HG03342 (cell line): ENCODE results near the gene SSR1.
A peak's percentile ranks its signal among the peaks of the same experiment; 100 is the strongest.
"Not testable (repeated sequence)": the region's sequence is repeated elsewhere in the genome, so short reads cannot be mapped to it uniquely, and the experiment has no call there.

Source experiments
- ATAC-seq: cut with Tn5 transposase; IDR thresholded peaks from one replicate; pipeline ENCODE4 v1.9.1; 2021; ENCODE audit warnings: mild to moderate bottlenecking, moderate library complexity; ENCODE audit not compliant: unreplicated experiment

SSR1 gene

DNA sequence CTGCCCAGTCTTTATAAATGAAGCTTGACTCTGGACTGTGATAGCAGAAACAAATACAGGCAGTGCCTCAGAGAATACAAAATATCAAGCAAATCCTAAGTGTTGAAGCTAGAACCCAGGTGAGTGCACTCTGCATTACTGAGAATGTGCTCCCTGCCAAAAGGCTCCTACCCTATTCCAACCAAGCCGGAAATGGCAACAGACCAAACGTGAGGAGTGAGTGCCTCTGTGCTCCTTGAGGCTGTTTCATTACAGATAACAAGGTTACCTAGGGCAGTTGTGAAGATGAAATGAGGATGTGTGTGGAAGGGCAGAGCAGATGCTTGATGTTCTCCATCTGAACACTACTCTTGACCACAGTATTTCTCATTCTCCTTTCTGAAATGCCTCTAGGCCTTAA lies 29.3 kb downstream of the SSR1 start:
- ATAC-seq = no peak

DNA sequence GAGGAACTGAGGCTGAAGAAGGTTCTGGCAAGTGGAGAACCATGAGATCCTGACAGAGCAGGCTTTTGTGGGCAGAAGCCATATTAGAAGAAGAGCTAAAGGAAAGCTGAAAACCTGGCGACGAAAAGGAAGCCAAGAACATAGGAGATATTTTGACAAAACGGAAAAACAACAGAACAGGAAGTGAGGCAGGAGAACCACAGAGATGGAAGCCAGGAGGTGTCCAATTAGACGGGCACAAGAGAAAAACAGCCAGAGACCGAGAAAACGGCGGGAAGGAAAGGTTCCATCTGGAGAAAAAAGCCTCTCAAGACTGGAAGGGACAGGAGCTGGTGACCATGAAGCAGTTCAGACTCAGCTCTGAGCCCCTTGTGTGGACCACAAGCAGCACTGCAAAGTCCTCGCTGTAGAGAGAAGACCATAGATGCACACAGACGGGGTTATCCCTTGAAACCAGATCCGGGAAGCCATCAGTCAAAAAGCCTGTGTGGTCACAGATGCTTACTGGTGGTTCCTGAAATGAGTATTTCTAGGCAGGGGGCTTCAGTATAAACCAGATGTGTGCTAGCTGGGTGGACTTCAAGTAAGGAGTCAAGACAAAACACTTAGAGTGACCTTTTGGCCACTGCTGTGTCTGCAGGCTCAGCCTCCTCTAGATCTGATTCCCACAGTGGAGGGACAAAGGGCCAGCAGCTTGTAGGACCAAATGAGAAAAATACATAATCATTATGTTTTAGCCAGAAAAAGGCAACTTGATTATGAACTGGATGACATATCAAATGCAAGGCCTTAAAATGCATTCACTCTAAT lies 30.7 kb downstream of the SSR1 start:
- ATAC-seq = no peak

DNA sequence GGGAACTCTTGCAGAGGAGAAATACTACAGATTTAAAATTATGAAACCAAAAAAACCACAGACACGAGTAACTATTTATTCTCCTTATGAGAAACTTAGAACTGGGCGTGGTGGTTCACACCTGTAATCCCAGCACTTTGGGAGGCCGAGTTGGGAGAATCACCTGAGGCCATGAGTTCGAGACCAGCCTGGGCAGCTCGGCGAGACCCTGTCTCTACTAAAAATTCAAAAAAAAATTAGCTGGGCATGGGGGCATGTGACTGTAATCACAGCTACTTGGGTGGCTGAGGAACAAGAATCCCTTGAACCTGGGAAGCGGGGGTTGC lies 36.8 kb downstream of the SSR1 start:
- no peak for ATAC-seq

DNA sequence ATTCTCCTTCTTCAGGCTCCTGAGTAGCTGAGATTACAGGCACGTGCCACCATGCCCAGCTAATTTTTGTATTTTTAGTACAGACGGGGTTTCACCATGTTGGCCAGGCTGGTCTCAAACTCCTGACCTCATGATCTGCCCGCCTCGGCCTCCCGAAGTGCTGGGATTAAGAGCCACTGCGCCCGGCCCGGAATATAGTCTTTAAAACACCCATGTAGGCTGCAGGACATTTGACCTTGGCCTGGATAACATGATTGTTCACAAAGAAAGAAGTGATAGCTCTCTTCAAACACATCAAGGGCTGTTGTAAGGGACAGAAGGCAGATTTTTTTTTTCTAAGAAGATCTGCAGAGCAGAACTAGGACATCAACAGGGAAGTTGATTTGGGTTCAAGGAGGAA lies 38.5 kb downstream of the SSR1 start:
- ATAC-seq = not testable (repeated sequence)

DNA sequence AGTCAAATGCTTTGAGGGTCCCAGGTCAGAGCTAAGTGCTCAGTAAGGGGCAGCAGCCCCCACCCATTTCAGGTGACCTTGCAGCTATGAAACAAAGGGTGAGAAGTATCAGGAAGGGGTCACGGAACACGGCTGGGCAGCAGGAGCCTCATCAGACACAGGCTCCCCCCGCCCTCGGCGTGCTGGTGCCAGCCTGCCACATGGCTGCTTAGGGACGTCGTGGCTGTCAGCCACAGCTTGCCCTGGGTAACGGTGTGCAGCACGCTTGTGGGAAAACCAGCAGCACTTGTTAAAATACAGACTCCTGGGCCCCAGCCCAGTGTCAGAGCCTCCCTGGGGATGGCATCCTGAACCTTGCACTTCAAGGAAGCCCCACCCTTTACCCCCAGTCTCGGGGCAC lies 39.3 kb downstream of the SSR1 start:
- ATAC-seq = no peak

DNA sequence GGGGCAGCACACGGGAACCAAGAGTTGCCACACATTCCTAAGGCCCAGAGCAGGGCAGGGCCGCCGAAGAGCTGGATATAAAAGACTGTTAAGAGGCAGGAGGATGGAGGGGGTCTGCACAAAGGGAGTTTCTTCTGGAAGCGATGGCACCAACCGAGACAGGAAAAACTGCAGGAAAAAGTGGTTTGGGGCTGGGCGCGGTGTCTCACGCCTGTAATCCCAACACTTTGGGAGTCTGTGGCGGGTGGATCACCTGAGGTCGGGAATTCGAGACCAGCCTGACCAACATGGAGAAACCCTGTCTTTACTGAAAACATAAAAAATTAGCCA lies 41.8 kb downstream of the SSR1 start:
- no peak for ATAC-seq

DNA sequence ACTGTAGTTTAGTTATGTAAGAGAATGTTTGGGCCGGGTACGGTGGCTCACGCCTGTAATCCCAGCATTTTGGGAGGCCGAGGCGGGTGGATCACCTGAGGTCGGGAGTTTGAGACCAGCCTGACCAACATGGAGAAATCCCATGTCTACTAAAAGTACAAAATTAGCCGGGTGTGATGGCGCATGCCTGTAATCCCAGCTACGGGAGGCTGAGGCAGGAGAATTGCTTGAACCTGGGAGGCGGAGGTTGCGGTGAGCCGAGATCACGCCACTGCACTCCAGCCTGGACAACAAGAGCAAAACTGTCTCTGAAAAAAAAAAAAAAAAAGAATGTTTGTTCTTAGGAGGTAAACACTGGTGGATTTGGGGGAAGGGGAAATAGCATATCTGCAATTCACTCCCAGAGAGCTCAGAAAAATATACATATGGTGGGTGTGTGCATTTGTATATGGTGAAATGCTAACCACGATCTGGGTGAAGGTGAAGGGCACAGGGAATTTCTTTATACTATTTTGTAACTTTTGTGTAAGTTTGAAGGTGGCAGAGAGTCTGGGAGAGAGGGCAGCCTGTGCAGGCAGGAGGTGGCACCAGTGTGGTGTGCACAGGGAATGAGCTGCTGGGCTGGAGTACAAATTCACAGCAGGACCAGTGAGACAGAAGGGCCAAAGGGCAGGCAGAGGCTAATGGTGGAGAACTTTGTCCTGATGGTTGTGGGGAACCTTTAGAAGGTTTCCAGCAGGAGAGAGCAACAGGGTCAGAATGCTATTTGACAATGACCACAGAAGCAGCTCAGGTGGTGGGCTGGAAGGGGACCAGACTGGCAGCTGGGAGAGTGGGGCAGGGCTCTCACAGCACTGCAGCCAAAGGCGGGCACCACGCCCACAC lies 42.4 kb downstream of the SSR1 start:
- ATAC-seq = no peak

DNA sequence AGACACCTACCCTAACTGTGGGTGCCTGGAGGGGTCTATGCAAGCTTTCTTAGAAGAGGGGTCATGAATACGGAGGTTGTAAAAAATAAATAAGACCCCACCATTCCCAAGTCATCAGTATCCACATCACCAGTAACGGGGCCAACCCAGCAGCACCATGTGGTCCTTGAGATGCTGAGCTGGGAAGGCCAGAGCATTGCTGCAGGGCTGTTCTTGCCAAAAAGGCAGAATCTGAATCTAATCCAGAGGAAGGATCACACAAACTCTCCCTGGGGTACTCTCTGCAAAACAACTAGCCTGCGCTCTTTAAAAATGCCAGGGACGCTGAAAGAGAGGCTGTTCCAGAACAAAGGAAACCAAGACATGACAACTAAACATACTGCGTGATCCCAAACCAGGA lies 43.2 kb downstream of the SSR1 start:
- no peak for ATAC-seq

DNA sequence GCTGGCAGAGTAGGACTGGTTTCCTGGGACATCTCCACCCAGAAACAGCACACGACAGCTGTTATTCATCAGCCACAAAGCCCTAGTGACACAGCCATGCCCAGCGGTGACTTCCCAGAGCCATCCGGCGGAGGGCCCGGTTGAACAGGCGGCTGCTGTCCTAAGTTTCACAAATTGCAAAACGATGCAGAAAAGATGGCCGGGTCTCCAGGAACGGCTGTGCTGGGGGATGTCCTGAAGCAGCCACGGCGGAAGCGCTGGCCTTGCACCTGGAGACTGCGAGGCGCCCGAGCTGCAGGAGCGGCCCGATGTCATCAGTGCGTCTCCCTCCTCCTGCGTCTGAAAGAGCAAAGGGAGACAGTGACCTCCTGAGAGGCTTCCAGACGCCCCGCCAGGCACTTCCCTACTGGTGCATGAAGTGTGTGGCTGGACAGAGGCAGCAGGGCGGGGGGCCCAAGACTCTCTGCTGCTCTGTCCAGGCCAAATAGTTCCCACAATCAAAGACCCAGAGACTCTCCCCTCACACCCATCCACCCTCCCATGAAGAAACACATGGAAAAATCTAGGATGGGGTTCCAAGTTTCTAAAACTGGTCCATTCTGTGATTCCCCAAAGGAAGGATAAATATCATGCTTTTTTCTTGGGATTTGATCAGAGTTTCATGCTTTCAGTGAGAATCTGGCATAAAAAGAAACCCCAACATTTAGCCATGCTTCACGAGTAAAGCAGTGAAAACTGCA lies 44.0 kb downstream of the SSR1 start:
- no peak for ATAC-seq

DNA sequence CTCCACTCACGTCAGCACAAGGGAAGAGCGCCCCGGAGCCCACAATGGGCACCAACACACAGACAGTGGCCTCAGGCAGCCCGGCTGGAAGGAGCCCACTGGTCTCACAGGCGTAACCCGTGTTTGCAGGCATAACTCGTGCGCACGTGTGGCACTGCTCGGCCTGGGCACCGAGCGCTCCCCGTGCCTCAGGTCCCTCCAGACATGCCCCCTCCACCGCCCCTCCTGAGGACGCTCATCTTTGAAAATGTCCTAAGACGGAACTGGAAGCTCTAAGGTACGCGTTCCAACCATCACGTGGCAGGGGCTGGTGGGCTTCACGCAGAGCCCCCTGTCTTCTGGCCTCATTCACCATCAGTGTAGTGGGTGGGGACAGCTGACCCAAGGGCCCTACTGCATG lies 44.6 kb downstream of the SSR1 start:
- ATAC-seq = no peak

DNA sequence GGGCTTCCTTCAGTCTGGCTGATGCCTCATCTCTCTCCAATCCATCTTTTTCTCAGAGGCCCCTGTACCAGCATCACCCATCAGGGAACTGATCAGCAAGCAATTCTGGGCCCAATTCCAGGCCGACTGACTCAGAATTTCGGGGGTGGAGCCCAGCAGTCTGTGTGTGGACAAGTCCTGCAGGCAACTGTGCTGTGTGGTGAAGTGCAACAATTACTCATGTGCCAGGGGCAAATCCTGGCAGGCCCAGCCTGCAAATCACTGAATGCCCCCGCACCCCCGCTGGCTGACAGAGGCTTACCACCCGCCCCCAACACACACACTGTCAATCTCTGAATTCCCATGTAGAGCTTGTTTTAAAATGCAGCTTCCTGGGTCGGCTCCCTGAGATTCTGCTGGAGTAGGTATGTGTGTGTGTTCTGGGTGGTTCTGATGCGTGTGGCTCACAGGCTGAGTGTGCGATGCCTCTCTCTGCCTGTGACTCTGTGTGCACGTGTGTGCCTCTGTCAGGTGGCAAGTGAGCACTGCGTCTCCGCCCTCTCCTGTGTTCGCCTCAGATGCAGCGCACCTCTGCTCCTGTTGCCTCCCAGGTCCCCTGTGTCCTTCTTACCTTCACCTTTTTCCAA lies 45.4 kb downstream of the SSR1 start:
- ATAC-seq = no peak

DNA sequence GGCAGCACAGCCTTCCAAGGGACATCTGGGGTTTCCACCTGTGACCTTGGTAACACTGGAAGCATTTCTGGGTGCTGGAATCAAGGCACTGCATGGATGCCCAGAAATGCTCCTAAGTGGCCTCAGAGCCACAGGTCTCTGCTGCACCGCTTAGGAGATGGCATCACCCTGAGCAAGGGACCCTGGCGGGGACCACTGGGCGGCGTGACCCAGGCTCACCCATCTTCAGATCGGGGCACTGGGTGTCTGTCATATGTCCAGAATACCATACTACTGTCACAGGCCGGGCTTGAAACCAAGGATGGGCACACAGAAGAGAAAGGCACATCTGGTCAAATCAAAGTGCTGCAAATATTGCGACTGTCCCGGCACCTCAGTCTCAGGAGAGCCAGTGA lies 45.9 kb downstream of the SSR1 start:
- ATAC-seq = no peak

DNA sequence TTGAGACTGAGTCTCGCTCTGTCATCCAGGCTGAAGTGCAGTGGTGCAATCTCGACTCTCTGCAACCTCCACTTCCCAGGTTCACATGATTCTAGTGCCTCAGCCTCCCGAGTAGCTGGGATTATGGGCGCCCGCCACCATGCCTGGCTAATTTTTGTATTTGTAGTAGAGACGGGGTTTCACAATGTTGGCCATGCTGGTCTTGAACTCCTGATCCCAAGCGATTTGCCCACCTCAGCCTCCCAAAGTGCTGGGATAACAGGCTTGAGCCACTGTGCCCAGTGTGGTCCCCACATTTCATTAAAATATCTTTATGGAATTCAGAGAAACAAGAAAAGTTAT lies 47.6 kb downstream of the SSR1 start:
- not testable (repeated sequence) for ATAC-seq

DNA sequence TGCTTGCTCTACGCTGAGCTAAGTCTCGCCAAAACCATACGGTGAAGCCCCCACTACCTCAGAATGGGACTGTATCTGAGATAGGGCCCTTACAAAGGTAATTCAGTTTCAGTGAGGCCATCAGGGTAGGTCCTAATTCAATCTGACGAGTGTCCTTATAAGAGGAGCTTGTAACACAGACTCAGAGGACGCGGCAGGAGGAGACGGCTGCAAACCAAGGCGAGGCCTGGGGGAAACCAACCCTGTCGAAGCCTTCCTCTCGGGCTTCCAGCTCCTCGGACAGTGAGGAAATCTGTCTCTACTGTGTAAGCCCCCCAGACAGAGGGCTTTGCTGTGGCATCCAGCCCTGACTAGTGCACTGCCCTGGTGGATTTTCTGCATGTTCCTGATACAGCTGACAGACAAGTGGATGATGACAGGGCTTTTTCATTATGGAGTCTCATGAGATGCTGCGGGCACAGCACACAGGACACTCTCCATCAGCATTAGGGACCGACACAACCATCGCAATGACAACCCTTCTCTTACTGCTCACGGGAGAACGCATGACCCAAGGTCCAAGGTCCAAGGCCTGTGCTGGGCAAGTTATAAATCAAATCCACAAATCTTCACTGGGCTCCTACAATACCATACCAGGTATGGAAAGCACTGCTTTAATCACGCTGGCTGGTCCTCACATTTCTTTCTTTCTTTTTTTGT lies 48.2 kb downstream of the SSR1 start:
- ATAC-seq = no peak

DNA sequence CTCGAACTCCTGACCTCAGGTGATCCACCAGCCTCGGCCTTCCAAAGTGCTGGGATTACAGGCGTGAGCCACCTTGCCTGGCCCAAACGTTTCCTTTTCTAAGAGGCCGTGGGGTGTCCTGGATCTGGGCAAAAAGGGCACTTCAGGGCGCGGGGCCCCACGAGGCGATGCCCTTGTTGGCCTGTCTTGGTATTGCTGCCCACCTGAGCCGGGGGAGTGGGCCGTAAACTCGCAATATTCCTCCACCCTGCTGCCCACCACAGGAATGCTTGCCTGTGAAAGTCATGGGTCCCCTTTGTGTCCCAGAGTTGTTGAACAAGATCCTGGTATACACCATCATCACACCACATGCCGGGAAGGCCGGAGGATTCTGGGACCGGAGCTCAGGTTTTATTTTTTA lies 49.0 kb downstream of the SSR1 start:
- ATAC-seq = no peak

DNA sequence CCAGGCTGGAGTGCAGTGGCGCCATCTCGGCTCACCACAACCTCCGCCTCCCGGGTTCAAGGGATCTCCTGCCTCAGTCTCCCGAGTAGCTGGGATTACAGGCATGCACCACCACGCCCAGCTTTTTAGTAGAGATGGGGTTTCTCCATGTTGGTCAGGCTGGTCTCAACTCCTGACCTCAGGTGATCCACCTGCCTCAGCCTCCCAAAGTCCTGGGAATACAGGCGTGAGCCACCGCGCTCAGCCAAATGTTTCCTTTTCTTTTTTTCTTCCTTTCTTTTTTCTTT lies 49.5 kb downstream of the SSR1 start:
- ATAC-seq = not testable (repeated sequence)

DNA sequence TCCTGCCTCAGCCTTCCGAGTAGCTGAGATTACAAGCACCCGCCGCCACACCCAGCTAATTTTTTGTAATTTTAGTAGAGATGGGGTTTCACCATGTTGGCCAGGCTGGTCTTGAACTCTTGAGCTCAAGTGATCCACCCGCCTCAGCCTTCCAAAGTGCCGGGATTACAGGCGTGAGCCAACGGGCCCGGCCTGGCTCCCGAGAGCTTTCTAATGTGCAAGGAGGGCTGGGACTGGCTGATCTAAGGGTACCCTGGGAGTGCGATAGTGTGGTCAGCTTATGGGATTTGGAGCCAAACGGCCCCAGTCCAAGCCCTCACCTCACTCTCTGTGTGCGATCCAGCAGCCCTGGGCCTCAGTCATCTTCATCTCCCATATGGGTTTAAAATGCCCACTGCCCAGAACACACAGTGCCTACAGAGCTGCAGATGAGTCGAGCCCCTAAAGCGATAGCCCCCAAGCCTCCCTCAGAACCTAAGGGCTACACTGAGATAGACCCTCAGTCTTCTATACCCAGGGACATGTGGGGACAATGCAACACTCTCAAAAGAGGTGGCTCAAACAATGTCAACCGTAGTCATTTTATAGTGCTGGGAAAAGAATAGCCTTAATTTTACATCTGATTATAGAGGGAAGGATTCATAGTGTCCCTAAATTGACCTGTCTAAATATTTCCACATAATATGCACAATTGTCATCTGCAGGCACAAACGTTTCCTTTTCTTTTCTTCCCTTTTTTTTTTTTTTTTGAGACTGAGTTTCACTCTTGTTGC lies 50.1 kb downstream of the SSR1 start:
- no peak for ATAC-seq

DNA sequence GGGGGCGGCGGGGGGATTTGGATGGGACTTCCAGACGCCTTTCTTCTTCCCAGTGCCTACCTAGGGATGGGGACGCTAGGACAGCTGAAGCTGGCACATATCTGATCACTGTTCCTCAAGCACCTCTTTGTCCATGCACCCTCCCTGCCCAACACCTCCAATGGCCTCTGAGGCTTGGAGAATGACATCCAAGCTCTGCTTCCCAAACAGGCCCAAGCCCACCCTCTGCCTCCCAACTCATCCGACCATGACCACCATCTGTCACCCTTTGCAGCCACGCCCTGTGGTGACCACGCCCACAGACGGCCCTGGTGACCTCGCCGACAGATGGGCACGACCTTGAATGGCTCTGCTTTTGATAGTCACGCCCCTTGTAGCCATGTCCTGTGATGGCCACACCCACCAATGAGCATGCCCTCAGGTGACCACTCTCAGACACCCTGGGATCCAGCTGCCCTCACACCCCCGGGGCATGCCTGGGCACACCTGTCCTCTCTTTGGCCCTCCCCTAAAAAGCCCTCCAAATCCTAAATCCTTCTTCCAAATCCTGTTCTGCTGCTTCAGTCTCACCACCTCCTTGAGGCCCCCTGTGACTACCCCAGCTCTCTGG lies 51.0 kb downstream of the SSR1 start:
- ATAC-seq = no peak

DNA sequence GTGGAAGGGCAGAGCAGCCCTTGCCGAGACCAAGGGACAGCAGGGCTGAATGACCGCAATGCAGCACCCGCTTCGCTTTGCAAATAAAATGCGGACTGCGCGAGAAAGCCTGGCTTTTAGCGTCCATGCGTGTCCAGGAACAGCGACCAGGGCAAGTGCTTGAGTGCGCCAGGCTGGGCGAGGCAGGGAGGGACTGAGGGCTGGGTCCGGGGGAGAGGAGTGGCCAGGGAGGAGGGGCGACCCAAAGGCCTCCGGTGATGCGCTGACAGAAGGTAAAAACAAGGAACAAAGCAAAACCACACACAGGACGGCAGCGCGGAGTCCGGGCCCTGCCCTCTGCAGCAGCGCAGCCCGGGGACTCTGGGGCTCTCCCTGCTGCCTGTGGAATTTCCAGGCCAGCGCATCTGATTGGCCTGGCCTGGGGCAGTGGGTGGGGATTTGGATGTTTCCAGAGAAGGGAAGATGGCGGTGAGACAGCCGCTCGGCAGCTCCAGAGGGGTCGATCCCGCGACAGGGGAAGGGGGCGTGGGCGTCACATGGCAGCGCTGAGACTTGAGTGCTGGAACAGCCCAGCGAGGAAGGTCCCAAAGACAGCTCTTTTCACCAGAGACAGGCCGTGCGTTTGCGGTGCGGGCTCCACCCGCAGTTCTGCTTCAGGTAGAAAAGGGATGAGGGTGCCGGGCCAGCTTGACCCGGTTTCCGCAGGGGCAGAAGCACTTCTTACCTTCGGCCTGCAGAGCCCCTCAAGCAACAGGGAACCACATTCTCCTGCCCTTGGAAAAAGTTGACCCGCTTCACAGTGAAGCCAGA lies 51.8 kb downstream of the SSR1 start:
- ATAC-seq = peak; percentile 49
